HEK293 (cell line): Measurements from ENCODE around the gene ARHGAP5.

Source experiments
- FEZF1 ChIP-seq: fragments of 450-650 bp; formaldehyde crosslinking; IDR thresholded peaks from 2 replicates; pipeline ENCODE4 v1.5.1; 2016; ENCODE audit warnings: missing biosample characterization, missing genetic modification characterization
- GLI4 ChIP-seq: fragments of 450-650 bp; formaldehyde crosslinking; IDR thresholded peaks from 2 replicates; pipeline ENCODE4 v1.5.1; 2016; ENCODE audit warnings: missing biosample characterization, missing genetic modification characterization
- HOXC10 ChIP-seq: sonication (generic); formaldehyde crosslinking; IDR thresholded peaks from 2 replicates; pipeline ENCODE4 v1.8.1; 2023; ENCODE audit warnings: mild to moderate bottlenecking, missing genetic modification reagents
- KLF17 ChIP-seq: fragments of 450-650 bp; formaldehyde crosslinking; IDR thresholded peaks from 2 replicates; pipeline ENCODE4 v1.5.1; 2016; ENCODE audit warnings: missing biosample characterization, missing genetic modification characterization
- SCRT1 ChIP-seq: fragments of 450-650 bp; formaldehyde crosslinking; IDR thresholded peaks from 2 replicates; pipeline ENCODE4 v1.5.1; 2016; ENCODE audit warnings: missing biosample characterization, missing genetic modification characterization, borderline replicate concordance
- ZBTB20 ChIP-seq: fragments of 450-650 bp; formaldehyde crosslinking; IDR thresholded peaks from 2 replicates; pipeline ENCODE4 v1.5.1; 2016; ENCODE audit warnings: missing biosample characterization, missing genetic modification characterization
- ZBTB44 ChIP-seq: fragments of 450-650 bp; IDR thresholded peaks from 2 replicates; pipeline ENCODE4 v1.5.1; 2018; ENCODE audit warnings: missing biosample characterization, mild to moderate bottlenecking, missing genetic modification characterization
- ZEB2 ChIP-seq: fragments of 450-650 bp; formaldehyde crosslinking; IDR thresholded peaks from 2 replicates; pipeline ENCODE4 v1.5.1; 2016; ENCODE audit warnings: missing biosample characterization, missing genetic modification characterization
- ZIC2 ChIP-seq: fragments of 450-650 bp; formaldehyde crosslinking; IDR thresholded peaks from 2 replicates; pipeline ENCODE4 v1.5.1; 2016; ENCODE audit warnings: missing biosample characterization, missing genetic modification characterization
- ZNF202 ChIP-seq: fragments of 450-650 bp; formaldehyde crosslinking; IDR thresholded peaks from 2 replicates; pipeline ENCODE4 v1.5.1; 2016; ENCODE audit warnings: missing biosample characterization, missing genetic modification characterization, borderline replicate concordance
- ZNF214 ChIP-seq: fragments of 450-650 bp; formaldehyde crosslinking; IDR thresholded peaks from 2 replicates; pipeline ENCODE4 v1.5.1; 2017; ENCODE audit warnings: missing biosample characterization, mild to moderate bottlenecking, missing genetic modification characterization, borderline replicate concordance
- ZNF221 ChIP-seq: fragments of 450-650 bp; formaldehyde crosslinking; IDR thresholded peaks from 2 replicates; pipeline ENCODE4 v1.5.1; 2017; ENCODE audit warnings: missing biosample characterization, missing genetic modification characterization, borderline replicate concordance
- ZNF266 ChIP-seq: fragments of 450-650 bp; formaldehyde crosslinking; IDR thresholded peaks from 2 replicates; pipeline ENCODE4 v1.5.1; 2016; ENCODE audit warnings: missing biosample characterization, missing genetic modification characterization, low read depth
- ZNF518A ChIP-seq: fragments of 450-650 bp; formaldehyde crosslinking; conservative IDR thresholded peaks from 2 replicates; pipeline ENCODE4 v1.5.1; 2016; ENCODE audit warnings: low read depth, missing biosample characterization, missing genetic modification characterization
- ZNF571 ChIP-seq: fragments of 450-650 bp; formaldehyde crosslinking; IDR thresholded peaks from 2 replicates; pipeline ENCODE4 v1.5.0; 2017; ENCODE audit warnings: missing biosample characterization, missing genetic modification characterization
- ZNF585B ChIP-seq: fragments of 450-650 bp; formaldehyde crosslinking; IDR thresholded peaks from 2 replicates; pipeline ENCODE4 v1.5.1; 2016; ENCODE audit warnings: missing biosample characterization, missing genetic modification characterization
- ZNF658 ChIP-seq: fragments of 450-650 bp; formaldehyde crosslinking; IDR thresholded peaks from 2 replicates; pipeline ENCODE4; 2016; ENCODE audit warnings: missing biosample characterization, missing genetic modification characterization
- ZNF704 ChIP-seq: fragments of 450-650 bp; formaldehyde crosslinking; IDR thresholded peaks from 2 replicates; pipeline ENCODE4 v1.5.1; 2016; ENCODE audit warnings: missing biosample characterization, missing genetic modification characterization
- ZNF76 ChIP-seq: fragments of 450-650 bp; formaldehyde crosslinking; IDR thresholded peaks from 2 replicates; pipeline ENCODE4; 2016; ENCODE audit warnings: low read depth, missing biosample characterization, missing genetic modification characterization, borderline replicate concordance
- ZNF776 ChIP-seq: fragments of 450-650 bp; formaldehyde crosslinking; IDR thresholded peaks from 2 replicates; pipeline ENCODE4 v1.5.0; 2017; ENCODE audit warnings: missing biosample characterization, missing genetic modification characterization, borderline replicate concordance
- ZNF777 ChIP-seq: fragments of 450-650 bp; formaldehyde crosslinking; IDR thresholded peaks from 2 replicates; pipeline ENCODE4 v1.5.1; 2017; ENCODE audit warnings: missing biosample characterization, missing genetic modification characterization, borderline replicate concordance
- ZNF785 ChIP-seq: fragments of 450-650 bp; formaldehyde crosslinking; IDR thresholded peaks from 2 replicates; pipeline ENCODE4 v1.5.1; 2016; ENCODE audit warnings: missing biosample characterization, missing genetic modification characterization
- ZNF791 ChIP-seq: fragments of 450-650 bp; formaldehyde crosslinking; IDR thresholded peaks from 2 replicates; pipeline ENCODE4 v1.5.1; 2016; ENCODE audit warnings: missing biosample characterization, missing genetic modification characterization
- ZNF843 ChIP-seq: fragments of 450-650 bp; formaldehyde crosslinking; IDR thresholded peaks from 2 replicates; pipeline ENCODE4 v1.5.1; 2016; ENCODE audit warnings: missing biosample characterization, missing genetic modification characterization
- ZSCAN16 ChIP-seq: fragments of 450-650 bp; formaldehyde crosslinking; IDR thresholded peaks from 2 replicates; pipeline ENCODE4 v1.5.1; 2016; ENCODE audit warnings: missing biosample characterization, missing genetic modification characterization
- TF ChIP-seq, protein P1 (sequence below): fragments of 450-650 bp; IDR thresholded peaks from 2 replicates; pipeline ENCODE4 v1.5.1; 2018; ENCODE audit warnings: missing biosample characterization, missing genetic modification characterization
- TF ChIP-seq, protein P2 (sequence below): IDR thresholded peaks from 2 replicates; pipeline ENCODE4 v1.6.1; 2011; ENCODE audit warnings: mild to moderate bottlenecking, low read depth, low read length, borderline replicate concordance

The ARHGAP5 gene

GRCh38 chr14:32077081-32078022 lies at the start of gene ARHGAP5 (continued):
- 0 out of 2 replicates have a peak, but pooled peaks have one; percentile 19 for TF ChIP-seq KLF17 (tag by site-specific recombination)
- no peak for TF ChIP-seq ZNF658 (tag by site-specific recombination)
- TF ChIP-seq ZNF571 (tag by site-specific recombination), result no peak
- TF ChIP-seq, protein P1, sequence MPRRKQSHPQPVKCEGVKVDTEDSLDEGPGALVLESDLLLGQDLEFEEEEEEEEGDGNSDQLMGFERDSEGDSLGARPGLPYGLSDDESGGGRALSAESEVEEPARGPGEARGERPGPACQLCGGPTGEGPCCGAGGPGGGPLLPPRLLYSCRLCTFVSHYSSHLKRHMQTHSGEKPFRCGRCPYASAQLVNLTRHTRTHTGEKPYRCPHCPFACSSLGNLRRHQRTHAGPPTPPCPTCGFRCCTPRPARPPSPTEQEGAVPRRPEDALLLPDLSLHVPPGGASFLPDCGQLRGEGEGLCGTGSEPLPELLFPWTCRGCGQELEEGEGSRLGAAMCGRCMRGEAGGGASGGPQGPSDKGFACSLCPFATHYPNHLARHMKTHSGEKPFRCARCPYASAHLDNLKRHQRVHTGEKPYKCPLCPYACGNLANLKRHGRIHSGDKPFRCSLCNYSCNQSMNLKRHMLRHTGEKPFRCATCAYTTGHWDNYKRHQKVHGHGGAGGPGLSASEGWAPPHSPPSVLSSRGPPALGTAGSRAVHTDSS (tag by site-specific recombination), result no peak
- no peak for TF ChIP-seq ZNF585B
- peak; percentile 20; the same call in 1 of the 2 replicates for TF ChIP-seq ZIC2 (tag by site-specific recombination)
- TF ChIP-seq ZSCAN16, result no peak
- TF ChIP-seq ZNF776 (tag by site-specific recombination), result no peak
- TF ChIP-seq ZBTB20 (tag by site-specific recombination), result peak; percentile 78; the same call in 1 of the 2 replicates
- TF ChIP-seq, protein P2, sequence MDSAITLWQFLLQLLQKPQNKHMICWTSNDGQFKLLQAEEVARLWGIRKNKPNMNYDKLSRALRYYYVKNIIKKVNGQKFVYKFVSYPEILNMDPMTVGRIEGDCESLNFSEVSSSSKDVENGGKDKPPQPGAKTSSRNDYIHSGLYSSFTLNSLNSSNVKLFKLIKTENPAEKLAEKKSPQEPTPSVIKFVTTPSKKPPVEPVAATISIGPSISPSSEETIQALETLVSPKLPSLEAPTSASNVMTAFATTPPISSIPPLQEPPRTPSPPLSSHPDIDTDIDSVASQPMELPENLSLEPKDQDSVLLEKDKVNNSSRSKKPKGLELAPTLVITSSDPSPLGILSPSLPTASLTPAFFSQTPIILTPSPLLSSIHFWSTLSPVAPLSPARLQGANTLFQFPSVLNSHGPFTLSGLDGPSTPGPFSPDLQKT, result no peak
- TF ChIP-seq GLI4 (tag by site-specific recombination), result no peak
- TF ChIP-seq SCRT1, result no peak
- TF ChIP-seq ZNF785, result no peak
- no peak for TF ChIP-seq ZNF221 (tag by site-specific recombination)
- TF ChIP-seq ZEB2 (tag by site-specific recombination), result peak; percentile 82; the same call in 1 of the 2 replicates
- no peak for TF ChIP-seq ZNF76 (tag by site-specific recombination)
- no peak for TF ChIP-seq ZNF704 (tag by site-specific recombination)
- TF ChIP-seq ZNF777 (tag by site-specific recombination), result no peak
- no peak for TF ChIP-seq ZNF791
- TF ChIP-seq ZNF843 (tag by site-specific recombination), result no peak
- no peak for TF ChIP-seq ZNF266 (tag by site-specific recombination)
- TF ChIP-seq HOXC10 (CRISPR knock-in tag), result no peak
- TF ChIP-seq ZNF518A (tag by site-specific recombination), result no peak
- no peak for TF ChIP-seq FEZF1 (tag by site-specific recombination)
- no peak for TF ChIP-seq ZBTB44 (tag by site-specific recombination)
- TF ChIP-seq ZNF202 (tag by site-specific recombination), result no peak
- no peak for TF ChIP-seq ZNF214 (tag by site-specific recombination)
